WTC11 (cell line): ENCODE data around the gene VTI1A.

Experiments
- ATF1 ChIP-seq: sonication (generic); formaldehyde crosslinking; IDR thresholded peaks from 2 replicates; pipeline ENCODE4 v1.8.1; 2023; ENCODE audit warnings: mild to moderate bottlenecking, moderate library complexity, missing genetic modification reagents
- RELA ChIP-seq: sonication (generic); formaldehyde crosslinking; IDR thresholded peaks from 2 replicates; pipeline ENCODE4 v1.8.1; 2022; ENCODE audit warnings: missing genetic modification reagents, mild to moderate bottlenecking, borderline replicate concordance
- TEAD1 ChIP-seq: sonication (generic); formaldehyde crosslinking; IDR thresholded peaks from 2 replicates; pipeline ENCODE4 v1.8.0; 2022; ENCODE audit warnings: mild to moderate bottlenecking, missing genetic modification reagents
- USF2 ChIP-seq: sonication (generic); formaldehyde crosslinking; IDR thresholded peaks from 2 replicates; pipeline ENCODE4 v1.8.1; 2023; ENCODE audit warnings: mild to moderate bottlenecking, missing genetic modification reagents, moderate library complexity
- ZNF138 ChIP-seq: sonication (generic); formaldehyde crosslinking; conservative IDR thresholded peaks from 2 replicates; pipeline ENCODE4 v1.8.1; 2022; ENCODE audit warnings: mild to moderate bottlenecking, moderate library complexity, missing genetic modification reagents

GRCh38 chr10:112841549-112841948, 394.5 kb downstream of the VTI1A start:
- TF ChIP-seq RELA = no peak
- no peak for TF ChIP-seq USF2 (CRISPR knock-in tag)
- no peak for TF ChIP-seq ZNF138
- TF ChIP-seq ATF1 (CRISPR knock-in tag) = no peak
- TF ChIP-seq TEAD1 (CRISPR knock-in tag) = no peak
